Stimulated activated CD4-positive, alpha-beta T cell treated with anti-CD3 and anti-CD28 coated beads, Interleukin-1b, Interleukin-23, amount 100 ng/mL, for 1 hour (primary cell): ENCODE data around the gene CCNK.

Experiments used
- DNase-seq, 2 donors: peaks; one replicate each; pipeline ENCODE4 v3.0.0-alpha.2; 2020; ENCODE audit warnings: low read depth in 2 of 2

Gene CCNK

DNA sequence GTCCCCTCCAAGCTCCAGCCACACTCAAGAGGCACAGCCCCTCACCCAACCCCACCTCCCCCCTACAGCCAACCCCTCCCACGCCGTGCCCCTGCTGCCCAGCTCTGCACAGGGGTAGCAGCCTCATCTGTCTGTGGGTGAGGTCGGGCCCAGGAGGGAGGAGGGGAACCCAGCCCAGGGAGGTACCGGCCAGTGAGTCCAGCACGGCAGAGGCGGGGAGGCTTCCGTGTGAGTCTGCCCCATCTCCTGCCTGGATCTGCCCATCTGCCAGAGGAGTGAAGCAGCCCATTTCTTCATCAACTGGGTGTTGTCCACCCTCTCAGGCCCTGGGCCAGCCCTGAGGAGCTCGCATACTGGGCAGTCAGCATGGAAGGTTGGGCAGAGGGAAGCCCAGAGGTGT, 54.2 kb downstream of the CCNK start:
- DNase-seq = no peak

GRCh38 chr14:99535908-99536778, 54.9 kb downstream of the CCNK start:
- DNase-seq = no peak

DNA sequence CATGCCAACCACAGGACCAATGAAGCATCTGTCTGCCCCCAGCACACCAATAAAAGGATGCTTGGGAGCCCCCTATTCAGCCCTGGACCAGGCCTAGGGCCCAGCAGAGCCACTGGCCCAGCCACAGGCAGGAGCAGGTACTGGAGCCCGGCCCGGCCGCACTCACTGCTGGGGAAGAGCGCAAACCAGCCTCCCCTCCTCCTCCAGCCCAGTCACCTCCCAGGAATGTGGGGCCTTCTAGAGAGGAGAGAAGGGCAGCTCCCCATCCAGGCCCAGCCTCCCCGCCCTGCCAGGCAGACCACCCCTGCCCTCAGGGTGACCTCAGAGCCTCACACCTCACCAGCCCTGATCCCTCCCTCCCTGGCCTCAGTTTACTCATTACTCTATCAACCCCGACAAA, 56.2 kb downstream of the CCNK start:
- no peak for DNase-seq

DNA sequence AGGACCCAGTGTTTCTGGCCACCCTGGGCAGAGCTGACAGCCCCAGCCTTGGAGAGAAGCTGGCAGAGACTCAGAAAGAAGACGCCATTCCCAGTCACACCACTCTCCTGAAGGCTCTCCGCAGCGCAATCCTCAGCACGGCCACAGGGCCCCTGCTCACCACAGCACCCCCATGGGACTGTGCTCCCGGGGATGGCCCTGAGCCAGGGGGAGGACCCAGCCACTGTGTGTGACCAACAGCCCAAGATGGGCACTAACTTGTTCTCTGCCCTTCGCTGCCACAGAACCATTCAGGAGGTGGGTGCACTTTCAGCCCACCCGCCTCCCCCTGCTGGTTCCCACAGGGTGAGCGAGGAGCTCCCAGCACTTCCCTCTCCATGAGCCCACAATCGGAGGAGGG, 57.1 kb downstream of the CCNK start:
- no peak for DNase-seq

- no peak for DNase-seq
Observed at GRCh38 chr14:99538733-99539132, 57.5 kb downstream of the CCNK start.

- DNase-seq = no peak
Observed at GRCh38 chr14:99539491-99539890, 58.3 kb downstream of the CCNK start.

- DNase-seq = no peak
Observed at GRCh38 chr14:99540196-99541032, 59.2 kb downstream of the CCNK start.

DNA sequence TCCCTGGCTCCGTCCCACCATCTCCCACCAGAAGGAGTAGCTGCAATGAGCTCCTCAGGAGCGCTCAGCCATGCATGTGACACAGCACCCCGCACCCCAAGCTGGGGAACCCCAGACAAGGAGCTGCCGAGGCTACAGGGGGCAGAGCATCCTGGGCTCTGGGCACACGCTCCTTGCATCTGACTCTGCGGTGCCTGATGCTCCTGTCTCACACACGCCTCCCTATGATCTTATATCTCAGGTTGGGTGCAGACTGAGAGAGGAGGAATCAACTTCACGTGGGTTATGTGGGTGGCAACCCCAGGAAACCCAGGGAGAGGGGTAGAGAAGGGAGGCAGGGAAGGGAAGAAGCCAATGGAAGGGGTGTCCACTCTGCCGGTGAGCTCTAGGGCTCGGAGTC, 60.0 kb downstream of the CCNK start:
- DNase-seq = no peak

- no peak for DNase-seq
Observed at GRCh38 chr14:99541677-99542470, 60.7 kb downstream of the CCNK start.

DNA sequence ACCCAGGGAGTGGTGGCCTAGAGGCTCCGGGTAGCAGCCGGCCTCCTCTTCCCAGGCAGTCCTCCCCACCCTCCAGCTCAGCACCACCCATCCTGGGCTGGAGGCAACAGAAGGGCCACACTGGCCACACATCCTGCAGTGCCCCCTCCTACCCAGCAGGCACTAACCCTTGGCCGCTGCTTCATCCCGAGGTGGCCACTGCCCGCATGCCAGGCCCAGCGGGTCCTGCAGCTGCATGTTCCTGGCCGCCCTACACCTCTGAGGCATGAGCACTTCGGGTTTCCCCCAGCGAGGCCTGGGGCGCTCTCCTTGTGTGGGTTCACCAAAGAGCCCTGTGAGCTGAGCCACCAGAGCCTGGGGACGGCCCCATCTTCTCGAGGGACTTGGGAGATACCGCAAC, 61.4 kb downstream of the CCNK start:
- no peak for DNase-seq

- DNase-seq = no peak
Observed at GRCh38 chr14:99543370-99543769, 62.2 kb downstream of the CCNK start.

GRCh38 chr14:99543985-99544384, 62.8 kb downstream of the CCNK start:
- no peak for DNase-seq

DNA sequence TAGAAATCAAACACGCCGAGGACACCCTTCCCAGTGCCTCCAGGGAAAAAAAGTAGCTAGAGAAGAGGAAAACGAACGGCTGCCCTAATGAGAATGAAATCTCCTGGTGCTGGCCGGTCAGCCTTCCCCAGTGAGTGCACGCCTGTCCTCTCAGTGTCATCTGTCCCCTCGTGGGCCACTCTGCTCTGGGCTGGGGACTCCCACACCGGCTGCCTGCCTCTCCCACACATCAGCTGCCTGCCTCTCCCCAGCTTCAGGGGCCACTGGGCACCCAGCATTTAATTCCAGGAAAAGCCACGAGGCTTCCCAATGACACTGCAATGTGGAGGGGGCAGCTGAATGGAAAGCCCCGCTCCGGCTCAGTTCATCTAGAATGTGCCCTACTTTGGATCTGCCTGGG, 63.8 kb downstream of the CCNK start:
- DNase-seq = no peak

DNA sequence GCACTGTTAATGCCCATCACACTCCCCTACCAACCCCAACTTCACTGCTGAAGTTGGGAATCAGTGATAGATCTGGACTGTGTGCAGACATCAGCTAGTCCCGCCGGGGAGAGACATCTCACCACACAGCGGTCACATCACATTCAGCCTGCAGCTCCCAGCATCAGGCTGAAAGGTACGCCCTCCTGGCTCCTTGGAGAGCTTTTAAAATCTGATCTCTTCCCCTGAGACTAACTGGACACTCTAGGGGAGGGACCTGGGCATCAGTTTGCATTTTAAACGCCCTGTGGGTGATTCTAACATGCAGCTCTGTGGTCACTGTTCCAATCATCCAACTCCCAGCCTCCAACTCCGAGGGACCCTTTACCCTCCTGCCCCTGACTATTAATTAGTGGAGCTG, 64.4 kb downstream of the CCNK start:
- no peak for DNase-seq

DNA sequence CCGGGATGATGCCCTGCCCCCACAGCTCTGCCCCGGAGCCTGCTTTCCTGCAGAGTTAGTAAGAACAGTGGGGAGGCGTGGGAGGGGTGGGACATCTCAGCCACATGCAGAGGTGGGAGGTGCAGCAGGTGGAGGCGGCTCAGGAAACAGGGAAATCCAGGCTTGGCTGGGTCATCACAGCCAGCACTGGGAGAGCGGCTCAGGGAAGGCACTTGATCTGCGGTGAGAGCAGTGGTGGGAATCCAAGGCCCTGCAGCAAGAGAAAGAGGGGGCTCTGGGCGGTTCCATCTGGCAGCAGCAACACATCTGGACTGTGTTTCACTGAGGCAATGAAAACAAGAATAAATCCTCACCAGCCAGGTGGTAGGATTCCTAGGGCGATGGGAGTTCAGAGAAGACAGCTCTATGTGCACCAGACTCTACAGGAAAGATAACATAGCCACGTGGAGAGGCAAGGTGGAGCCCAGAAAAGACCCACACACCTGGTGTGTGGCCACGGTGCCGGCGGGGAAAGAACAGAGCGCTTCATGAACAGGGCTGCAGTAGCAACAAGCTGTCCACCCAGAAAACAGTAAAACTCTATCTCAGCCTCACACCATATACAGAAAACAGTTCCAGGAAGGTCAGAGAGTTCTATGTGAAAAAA, 65.1 kb downstream of the CCNK start:
- DNase-seq = no peak

GRCh38 chr14:99548255-99548654, 67.0 kb downstream of the CCNK start:
- no peak for DNase-seq

- no peak for DNase-seq
Observed at GRCh38 chr14:99548871-99549515, 67.8 kb downstream of the CCNK start.

- DNase-seq = no peak
Observed at GRCh38 chr14:99549684-99550083, 68.5 kb downstream of the CCNK start.

DNA sequence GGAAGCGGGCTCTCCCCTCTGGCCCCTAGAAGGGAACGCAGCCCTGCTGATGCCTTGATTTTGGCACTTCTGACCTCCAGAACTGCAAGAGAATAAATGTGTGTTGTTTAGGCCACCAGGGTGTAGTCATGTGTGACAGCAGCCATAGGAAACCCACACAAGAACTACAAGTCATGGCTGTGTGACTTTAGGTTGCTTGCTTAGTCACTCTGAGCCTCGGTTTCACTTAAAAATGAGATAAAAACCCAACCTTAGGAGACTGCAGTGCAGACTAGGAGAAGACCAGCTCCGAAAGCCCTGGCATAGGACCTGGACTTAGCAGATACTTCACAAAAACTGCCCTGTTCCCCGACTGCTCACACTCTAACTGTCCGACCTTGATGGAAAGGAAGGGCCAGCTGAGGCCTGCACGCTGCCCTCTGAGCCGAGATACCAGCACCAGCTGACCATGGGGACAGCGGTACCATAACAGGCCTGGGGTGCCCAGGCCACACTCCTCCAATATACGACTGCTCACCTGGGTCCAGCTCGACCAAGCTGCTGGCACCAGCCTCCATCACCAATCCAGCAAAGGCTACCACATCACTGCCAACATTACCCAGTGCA, 69.3 kb downstream of the CCNK start:
- DNase-seq = no peak

DNA sequence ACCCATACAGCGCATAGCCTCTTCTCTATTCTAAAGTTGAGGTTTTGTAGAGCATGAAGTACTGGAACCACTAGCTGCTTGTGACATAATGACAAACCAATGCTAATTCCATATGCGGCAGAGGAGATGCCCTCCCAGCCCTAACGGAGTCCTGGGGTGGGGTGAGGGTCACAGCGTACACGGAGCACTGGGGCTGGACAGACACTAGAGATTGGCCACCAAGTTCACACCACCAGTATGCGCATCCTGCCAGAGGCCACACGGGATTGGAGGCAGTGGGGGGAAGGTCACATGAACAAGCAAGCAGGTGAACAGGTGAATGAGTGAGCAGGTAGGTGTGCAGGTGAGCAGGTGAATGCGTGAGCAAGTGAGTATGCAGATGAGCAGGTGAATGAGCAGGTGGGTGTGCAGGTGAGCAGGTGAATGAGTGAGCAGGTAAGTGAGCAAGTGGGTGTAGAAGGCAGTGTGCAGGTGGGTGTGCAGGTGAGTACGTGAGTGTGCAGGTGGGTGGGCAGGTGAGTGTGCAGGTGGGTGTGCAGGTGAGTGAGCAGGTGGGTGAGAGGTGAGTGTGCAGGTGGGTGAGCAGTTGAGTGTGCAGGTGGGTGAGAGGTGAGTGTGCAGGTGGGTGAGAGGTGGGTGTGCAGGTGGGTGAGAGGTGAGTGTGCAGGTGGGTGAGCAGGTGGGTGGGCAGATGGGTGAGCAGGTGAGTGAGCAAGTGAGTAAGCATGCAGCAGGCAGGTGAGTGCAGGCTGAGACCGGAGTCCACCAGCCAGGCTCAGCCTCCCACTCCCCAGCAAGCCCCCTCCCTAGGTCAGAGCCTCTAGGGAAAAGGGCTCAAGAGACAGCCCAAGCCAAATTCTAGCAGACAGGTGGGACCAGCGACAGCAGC, 70.1 kb downstream of the CCNK start:
- DNase-seq = no peak
